ENCODE measurements around the gene MGAT4A.
"Not testable (repeated sequence)": the region's sequence is repeated elsewhere in the genome, so short reads cannot be mapped to it uniquely, and the experiment has no call there.

Gene MGAT4A

DNA sequence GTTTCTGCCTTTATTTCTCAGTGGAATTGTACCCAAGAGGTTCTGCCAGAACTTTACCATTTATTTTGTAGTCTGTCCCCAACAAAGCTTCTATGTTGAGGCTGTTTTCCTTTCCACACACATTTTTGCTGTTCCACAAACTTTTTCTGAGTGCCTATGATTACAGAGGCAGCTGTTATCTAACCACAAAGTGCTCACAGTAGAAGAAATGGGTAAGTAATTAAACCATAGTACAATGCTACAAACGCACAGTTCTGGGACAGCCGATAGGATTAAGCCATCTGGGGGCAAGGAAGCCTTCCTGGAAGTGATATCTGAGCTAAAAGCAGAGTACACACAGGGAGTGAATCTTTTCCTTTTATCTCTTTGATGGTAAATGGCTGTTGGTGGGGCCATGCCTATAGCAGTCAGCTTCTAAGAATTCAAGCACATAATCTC is 3.9 kb upstream of the MGAT4A start:
- TF ChIP-seq SPI1 (IDR thresholded peaks at IDR 0.05; ENCODE audit: low read depth, low read length) = no peak
- TF ChIP-seq PAX5 (IDR thresholded peaks at IDR 0.05; ENCODE audit: insufficient read depth, low read length, severe bottlenecking) = no peak
- no peak for TF ChIP-seq POLR2A (IDR thresholded peaks at IDR 0.05; ENCODE audit: low read depth, low read length)
- TF ChIP-seq POU2F2 (IDR thresholded peaks at IDR 0.05; ENCODE audit: low read depth, low read length) = no peak
- no peak for TF ChIP-seq TAF1 (IDR thresholded peaks at IDR 0.05; ENCODE audit: low read depth, low read length)
- no peak for TF ChIP-seq POLR2AphosphoS5 (IDR thresholded peaks at IDR 0.05; ENCODE audit: low read depth, low read length)
- no peak for FAIRE-seq
- no peak for DNase-seq (ENCODE audit: insufficient read length, low spot score)

DNA sequence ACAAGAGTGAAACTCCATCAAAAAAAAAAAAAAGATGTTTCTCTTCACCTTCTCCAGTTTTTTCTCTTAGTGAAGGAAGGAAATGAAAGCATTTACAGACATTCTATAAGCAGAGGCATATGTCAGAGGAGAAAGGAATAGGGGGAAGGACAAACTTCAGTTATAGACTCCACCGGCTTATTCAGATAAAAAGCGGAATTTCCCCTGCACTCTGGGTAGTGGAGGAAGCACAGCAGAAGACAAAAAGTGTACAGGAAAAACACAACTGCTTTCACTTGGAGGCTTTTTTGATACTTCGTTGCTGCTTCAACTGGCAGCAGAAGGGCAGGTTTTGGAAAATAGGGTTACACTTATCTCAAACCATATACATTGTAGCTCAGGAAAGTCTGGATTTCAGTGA is 3.2 kb upstream of the MGAT4A start:
- FAIRE-seq = no peak
- no peak for TF ChIP-seq POLR2A (IDR thresholded peaks at IDR 0.05; ENCODE audit: low read depth, low read length)
- no peak for TF ChIP-seq POU2F2 (IDR thresholded peaks at IDR 0.05; ENCODE audit: low read depth, low read length)
- TF ChIP-seq SPI1 (IDR thresholded peaks at IDR 0.05; ENCODE audit: low read depth, low read length) = no peak
- DNase-seq (ENCODE audit: insufficient read length, low spot score) = no peak

DNA sequence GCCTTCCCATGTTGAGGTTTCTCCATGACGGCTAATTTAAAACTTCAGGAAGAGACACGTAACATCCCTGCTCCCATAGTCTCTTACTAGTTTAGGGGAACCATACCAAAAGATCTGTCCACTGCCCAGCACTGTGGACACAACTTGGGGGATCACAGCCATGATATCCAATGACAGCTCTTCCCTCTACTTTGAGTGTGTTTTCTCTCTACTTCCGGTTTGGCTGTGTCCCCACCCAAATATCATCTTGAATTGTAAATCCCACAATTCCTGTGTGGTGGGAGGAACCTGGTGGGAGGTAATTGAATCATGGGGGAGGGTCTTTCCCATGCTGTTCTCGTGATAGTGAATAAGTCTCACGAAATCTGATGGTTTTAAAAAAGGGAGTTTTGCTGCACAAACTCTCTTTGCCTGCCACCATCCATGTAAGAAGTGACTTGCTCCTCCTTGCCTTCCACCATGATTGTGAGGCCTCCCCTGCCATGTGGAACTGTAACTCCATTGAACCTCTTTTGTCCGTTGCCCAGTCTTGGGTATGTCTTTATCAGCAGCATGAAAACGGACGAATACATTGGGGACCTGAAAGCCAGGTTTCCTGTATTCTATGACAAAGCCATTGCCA is 1.6 kb upstream of the MGAT4A start:
- TF ChIP-seq POLR2AphosphoS5 (IDR thresholded peaks at IDR 0.05; ENCODE audit: low read depth, low read length) (no peak), POLR2A (IDR thresholded peaks at IDR 0.05; ENCODE audit: low read depth, low read length) (no peak), PAX5 (IDR thresholded peaks at IDR 0.05; ENCODE audit: insufficient read depth, low read length, severe bottlenecking) (no peak), TAF1 (IDR thresholded peaks at IDR 0.05; ENCODE audit: low read depth, low read length) (no peak), SPI1 (IDR thresholded peaks at IDR 0.05; ENCODE audit: low read depth, low read length) (no peak), POU2F2 (IDR thresholded peaks at IDR 0.05; ENCODE audit: low read depth, low read length) (no peak)
- FAIRE-seq = no peak
- no peak for DNase-seq (ENCODE audit: insufficient read length, low spot score)

DNA sequence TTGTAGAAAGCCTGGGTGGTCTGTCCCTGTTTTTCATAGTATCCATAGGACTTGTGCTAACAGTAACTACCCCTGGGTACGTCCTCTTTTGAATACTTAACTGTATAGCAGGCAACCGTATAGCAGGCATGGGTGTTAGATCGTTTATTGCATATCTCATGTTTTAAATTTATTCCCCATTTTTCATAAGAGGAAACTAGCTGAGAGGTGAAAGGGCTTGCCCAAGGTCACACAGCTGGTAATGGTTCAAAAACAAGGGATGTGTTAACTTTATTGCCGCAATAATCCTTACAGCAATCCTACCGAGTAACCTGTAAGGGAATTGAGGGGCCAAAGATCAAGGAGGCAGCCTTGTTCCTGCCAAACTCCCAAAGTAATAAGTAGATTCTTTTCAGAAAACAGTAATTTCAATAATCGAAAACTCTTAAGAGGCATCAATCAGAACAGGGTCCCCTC is 990 bp upstream of the MGAT4A start:
- TF ChIP-seq SPI1 (IDR thresholded peaks at IDR 0.05; ENCODE audit: low read depth, low read length) = no peak
- no peak for TF ChIP-seq TAF1 (IDR thresholded peaks at IDR 0.05; ENCODE audit: low read depth, low read length)
- TF ChIP-seq POU2F2 (IDR thresholded peaks at IDR 0.05; ENCODE audit: low read depth, low read length) = no peak
- TF ChIP-seq PAX5 (IDR thresholded peaks at IDR 0.05; ENCODE audit: insufficient read depth, low read length, severe bottlenecking) = no peak
- no peak for TF ChIP-seq POLR2A (IDR thresholded peaks at IDR 0.05; ENCODE audit: low read depth, low read length)
- no peak for TF ChIP-seq POLR2AphosphoS5 (IDR thresholded peaks at IDR 0.05; ENCODE audit: low read depth, low read length)
- DNase-seq (ENCODE audit: insufficient read length, low spot score) (no peak), FAIRE-seq (peak; percentile 33)

DNA sequence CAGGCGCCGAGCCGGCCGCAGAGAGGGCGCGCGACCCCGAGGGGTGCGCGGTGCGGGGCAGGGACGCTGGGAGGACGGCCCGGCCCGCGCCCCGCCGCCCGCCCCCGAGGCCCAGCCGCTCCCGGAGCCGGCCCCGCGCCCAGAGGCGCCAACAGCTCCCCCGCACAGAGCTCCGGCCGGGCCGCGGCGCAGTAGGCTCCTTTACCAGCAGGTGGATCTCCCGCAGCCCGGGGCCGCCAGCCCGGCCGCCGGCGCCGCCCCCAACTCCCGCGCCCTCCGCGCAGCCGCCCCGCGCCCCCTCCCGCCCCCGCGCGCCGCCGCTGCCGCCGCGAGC is 258 bp downstream of the MGAT4A start:
- FAIRE-seq (no peak), DNase-seq (ENCODE audit: insufficient read length, low spot score) (peak; percentile 64)
- TF ChIP-seq PAX5 (IDR thresholded peaks at IDR 0.05; ENCODE audit: insufficient read depth, low read length, severe bottlenecking) (no peak), POLR2A (IDR thresholded peaks at IDR 0.05; ENCODE audit: low read depth, low read length) (no peak), SPI1 (IDR thresholded peaks at IDR 0.05; ENCODE audit: low read depth, low read length) (no peak), POU2F2 (IDR thresholded peaks at IDR 0.05; ENCODE audit: low read depth, low read length) (no peak), POLR2AphosphoS5 (IDR thresholded peaks at IDR 0.05; ENCODE audit: low read depth, low read length) (no peak), TAF1 (IDR thresholded peaks at IDR 0.05; ENCODE audit: low read depth, low read length) (no peak)

DNA sequence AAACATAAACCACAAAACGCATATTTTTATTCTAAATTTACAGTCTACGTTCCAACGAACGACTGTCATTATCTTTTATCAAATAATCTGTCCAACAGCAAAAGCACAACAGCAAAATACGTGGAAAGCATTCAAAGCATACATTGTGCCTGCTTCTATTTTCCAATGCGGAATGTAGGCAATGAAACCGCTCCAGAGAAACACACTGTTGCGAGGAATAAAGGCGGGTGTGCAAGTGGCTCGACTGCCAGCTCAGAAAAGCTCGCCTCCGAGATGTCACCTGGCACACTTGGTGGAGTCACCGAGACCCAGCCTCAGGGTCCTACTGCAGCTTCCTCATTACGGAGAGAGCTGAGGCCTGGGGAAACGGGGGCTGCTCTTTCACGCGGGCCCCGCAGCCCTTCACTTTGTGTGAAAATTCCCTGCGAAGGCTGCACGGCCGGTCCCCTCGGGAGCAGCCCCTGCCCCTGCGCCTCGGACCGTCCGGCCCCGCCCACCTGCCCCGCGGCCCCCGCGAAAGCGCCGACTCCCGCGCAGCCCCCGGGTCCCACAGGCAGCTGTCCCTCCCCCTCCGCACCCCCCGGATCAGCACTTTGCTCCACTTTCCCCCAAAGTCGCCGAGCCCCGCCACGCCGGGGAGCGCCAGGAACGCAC is 752 bp downstream of the MGAT4A start:
- DNase-seq (ENCODE audit: insufficient read length, low spot score) = no peak
- no peak for FAIRE-seq
- TF ChIP-seq SPI1 (IDR thresholded peaks at IDR 0.05; ENCODE audit: low read depth, low read length) = no peak
- no peak for TF ChIP-seq PAX5 (IDR thresholded peaks at IDR 0.05; ENCODE audit: insufficient read depth, low read length, severe bottlenecking)
- TF ChIP-seq POLR2AphosphoS5 (IDR thresholded peaks at IDR 0.05; ENCODE audit: low read depth, low read length) = no peak
- TF ChIP-seq POLR2A (IDR thresholded peaks at IDR 0.05; ENCODE audit: low read depth, low read length) = no peak

DNA sequence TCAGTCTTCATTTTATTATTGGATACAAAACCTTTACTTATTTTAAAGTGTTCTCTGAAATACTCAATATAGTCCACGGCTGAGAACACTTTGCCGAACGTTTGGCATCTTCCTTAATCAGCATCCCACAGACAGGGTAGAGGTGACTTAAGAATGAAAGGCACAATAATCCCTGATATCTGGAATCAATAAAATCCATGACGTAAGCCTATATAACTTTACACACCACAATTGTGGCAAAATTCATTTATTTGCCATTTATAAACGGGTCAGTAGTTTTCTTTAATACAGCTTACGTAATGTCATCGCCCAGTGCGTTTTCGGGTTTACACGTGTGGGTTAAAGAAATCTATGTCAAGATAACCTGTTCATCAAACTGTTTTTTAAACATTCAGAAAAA is 1.3 kb downstream of the MGAT4A start:
- TF ChIP-seq SPI1 (IDR thresholded peaks at IDR 0.05; ENCODE audit: low read depth, low read length) = no peak
- TF ChIP-seq POLR2A (IDR thresholded peaks at IDR 0.05; ENCODE audit: low read depth, low read length) = no peak
- TF ChIP-seq PAX5 (IDR thresholded peaks at IDR 0.05; ENCODE audit: insufficient read depth, low read length, severe bottlenecking) = no peak
- TF ChIP-seq POU2F2 (IDR thresholded peaks at IDR 0.05; ENCODE audit: low read depth, low read length) = no peak
- TF ChIP-seq POLR2AphosphoS5 (IDR thresholded peaks at IDR 0.05; ENCODE audit: low read depth, low read length) = no peak
- no peak for TF ChIP-seq TAF1 (IDR thresholded peaks at IDR 0.05; ENCODE audit: low read depth, low read length)
- no peak for DNase-seq (ENCODE audit: insufficient read length, low spot score)
- FAIRE-seq = no peak

DNA sequence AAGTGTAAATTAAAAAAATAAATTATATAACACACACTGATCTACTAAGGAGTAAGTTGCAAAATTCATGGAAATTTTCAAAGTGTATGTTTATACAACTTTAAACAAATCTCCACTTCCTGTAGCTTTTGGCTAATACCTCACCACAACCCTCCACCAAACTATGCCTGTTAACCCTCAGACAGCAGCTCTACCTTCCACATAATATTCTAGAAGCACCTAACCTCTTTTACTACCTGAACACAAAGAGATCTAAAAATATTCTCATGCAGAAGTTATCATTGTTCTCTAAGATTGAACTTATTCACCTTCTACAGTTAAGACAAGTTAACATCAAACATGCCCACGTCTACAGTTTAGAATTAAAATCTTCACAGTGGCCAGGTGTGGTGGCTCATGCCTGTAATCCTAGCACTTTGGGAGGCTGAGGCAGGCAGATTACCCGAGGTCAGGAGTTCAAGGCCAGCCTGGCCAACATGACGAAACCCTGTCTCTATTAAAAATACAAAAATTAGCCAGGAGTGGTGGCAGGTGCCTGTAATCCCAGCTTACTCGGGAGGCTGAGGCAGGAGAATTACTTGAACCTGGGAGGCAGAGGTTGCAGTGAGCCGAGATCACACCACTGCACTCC is 2.7 kb downstream of the MGAT4A start:
- FAIRE-seq = not testable (repeated sequence)

DNA sequence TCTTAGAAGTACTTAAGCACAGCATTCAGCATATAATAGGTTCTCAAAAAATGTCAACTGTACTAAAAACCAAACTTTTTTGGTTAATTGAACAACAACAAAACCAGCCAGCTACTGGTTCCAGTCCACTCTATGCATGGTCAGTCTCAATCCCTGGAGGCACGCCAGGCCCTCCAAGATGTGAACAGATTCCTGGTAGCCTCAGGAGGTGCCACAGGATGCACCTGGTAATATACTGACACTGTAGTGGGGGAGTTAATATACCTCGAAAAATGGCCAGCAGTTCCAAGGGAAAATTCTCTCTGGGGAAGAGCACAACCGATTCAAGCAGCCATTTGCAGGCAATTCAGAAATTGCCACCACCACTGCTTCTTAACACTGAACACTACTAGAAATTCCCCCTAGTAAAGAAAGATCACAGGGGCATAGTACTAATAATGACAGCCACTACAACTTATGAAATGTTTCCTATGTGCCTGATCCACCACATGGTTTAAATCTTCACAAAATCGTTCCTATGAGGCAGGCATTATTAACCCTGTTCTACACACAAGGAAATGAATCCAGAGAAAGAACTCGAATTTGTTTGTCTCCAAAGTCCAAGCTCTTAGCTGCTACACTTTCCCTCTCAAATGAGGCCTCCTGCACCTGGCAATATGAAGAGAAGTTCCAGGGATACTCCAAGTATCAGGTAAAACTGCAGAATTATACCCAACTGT is 3.4 kb downstream of the MGAT4A start:
- DNase-seq (ENCODE audit: insufficient read length, low spot score) = no peak
- no peak for FAIRE-seq
- TF ChIP-seq POLR2AphosphoS5 (IDR thresholded peaks at IDR 0.05; ENCODE audit: low read depth, low read length) (no peak), TAF1 (IDR thresholded peaks at IDR 0.05; ENCODE audit: low read depth, low read length) (no peak), POLR2A (IDR thresholded peaks at IDR 0.05; ENCODE audit: low read depth, low read length) (no peak), SPI1 (IDR thresholded peaks at IDR 0.05; ENCODE audit: low read depth, low read length) (no peak), PAX5 (IDR thresholded peaks at IDR 0.05; ENCODE audit: insufficient read depth, low read length, severe bottlenecking) (no peak), POU2F2 (IDR thresholded peaks at IDR 0.05; ENCODE audit: low read depth, low read length) (no peak)

More for the DNA sequence above, 2.7 kb downstream of the MGAT4A start:
- DNase-seq (ENCODE audit: insufficient read length, low spot score) = not testable (repeated sequence)

Measured in GM12891 (cell line).